Breast epithelium (tissue), 4 donors: Measurements from ENCODE around the gene R3HDML. TPM values are rescaled to one million over a fixed set of nuclear protein-coding genes. Genes with fewer than 3 reads are reported as not detected.

Source experiments
- DNase-seq, 2 donors: peaks; one replicate each; pipeline ENCODE4 v3.0.0-alpha.2; 2019; ENCODE audit warnings: low spot score in 2 of 2
- H3K27ac ChIP-seq, 2 donors: fragments of 200-600 bp; sonication (generic) in 1 of 2; one replicate each; pipeline ENCODE4 v1.5.1; 2016 to 2019; ENCODE audit warnings: mild to moderate bottlenecking in 1 of 2
- H3K27me3 ChIP-seq, 2 donors: fragments of 200-600 bp; sonication (generic) in 1 of 2; one replicate each; pipeline versions ENCODE4 v1.5.1 to v1.6.0; 2017 to 2019; ENCODE audit warnings: control low read depth in 1 of 2, mild to moderate bottlenecking in 1 of 2
- H3K36me3 ChIP-seq: fragments of 200-600 bp; one replicate; pipeline ENCODE4 v1.5.1; 2019
- H3K4me1 ChIP-seq, 2 donors: fragments of 200-600 bp; sonication (generic); one replicate each; pipeline ENCODE4 v1.5.1; 2016 to 2019; ENCODE audit warnings: control low read depth in 1 of 2
- H3K4me3 ChIP-seq, 3 donors: fragments of 200-600 bp; sonication (generic); 1 replicate in 2 of 3; 2 replicates in 1 of 3; pipeline ENCODE4 v1.5.1; 2016 to 2019; ENCODE audit warnings: mild to moderate bottlenecking in 3 of 3, moderate library complexity in 2 of 3
- H3K9me3 ChIP-seq, 2 donors: fragments of 200-600 bp; sonication (generic) in 1 of 2; one replicate each; pipeline ENCODE4 v1.5.1; 2016 to 2019; ENCODE audit warnings: control low read depth in 1 of 2
- POLR2A ChIP-seq: fragments of 450-650 bp; IDR thresholded peaks from one replicate; pipeline ENCODE4 v1.6.1; 2016; ENCODE audit warnings: antibody characterized with exemption, mild to moderate bottlenecking, moderate library complexity
- POLR2AphosphoS5 ChIP-seq, 3 donors: sonication (generic); formaldehyde crosslinking; IDR thresholded peaks; one replicate each; pipeline ENCODE4 v1.6.1; 2017; ENCODE audit warnings: antibody characterized with exemption in 3 of 3
- intact Hi-C: fragments of 100-400 bp; cut with DNase I; formaldehyde crosslinking; loops from one replicate; pipeline ENCODE4 v1.15.1; 2023; ENCODE audit warnings: low total_unique reads
- total RNA-seq, 3 donors: library from RNA; depleted of rRNA; stranded (reverse); fragments of >200 nt; gene quantifications; one replicate each; pipeline ENCODE4 v1.1.0, GENCODE V29; 2016
- TF ChIP-seq, protein P1 (sequence below), 3 donors: fragments of 450-650 bp; IDR thresholded peaks; one replicate each; pipeline ENCODE4 v1.5.1; 2016 to 2017; ENCODE audit warnings: antibody characterized with exemption in 3 of 3, mild to moderate bottlenecking in 3 of 3, moderate library complexity in 3 of 3

R3HDML gene
- total RNA-seq, 3 donors from 2014 or later, result not detected

DNA sequence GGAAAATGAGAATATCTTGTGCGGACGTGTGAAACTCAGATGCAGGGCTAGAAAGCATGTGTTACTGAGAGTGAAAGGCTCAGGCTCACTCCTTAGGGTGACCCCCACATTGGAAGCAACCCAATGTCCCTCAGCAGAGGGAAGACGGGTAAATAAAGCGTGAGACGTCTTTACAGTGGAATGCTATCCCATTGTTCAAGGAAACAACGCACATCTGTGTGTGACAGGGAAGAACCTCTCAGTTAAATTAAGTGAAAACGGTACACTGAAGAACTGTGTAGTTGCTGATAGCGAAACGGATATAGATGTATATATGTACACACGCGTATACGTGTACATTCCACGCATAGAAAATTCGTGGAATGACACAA lies 19.5 kb downstream of the R3HDML start:
- H3K9me3 ChIP-seq, result no peaks in the 10 kb centered on the region
- no peak overlapping the region for H3K27ac ChIP-seq
- H3K4me1 ChIP-seq, result no peaks in the 10 kb centered on the region
- no peaks in the 10 kb centered on the region for H3K27me3 ChIP-seq
- no peaks in the 10 kb centered on the region for H3K36me3 ChIP-seq
- DNase-seq, result no peak
- intact Hi-C loops, result no loop called here
- TF ChIP-seq, protein P1, sequence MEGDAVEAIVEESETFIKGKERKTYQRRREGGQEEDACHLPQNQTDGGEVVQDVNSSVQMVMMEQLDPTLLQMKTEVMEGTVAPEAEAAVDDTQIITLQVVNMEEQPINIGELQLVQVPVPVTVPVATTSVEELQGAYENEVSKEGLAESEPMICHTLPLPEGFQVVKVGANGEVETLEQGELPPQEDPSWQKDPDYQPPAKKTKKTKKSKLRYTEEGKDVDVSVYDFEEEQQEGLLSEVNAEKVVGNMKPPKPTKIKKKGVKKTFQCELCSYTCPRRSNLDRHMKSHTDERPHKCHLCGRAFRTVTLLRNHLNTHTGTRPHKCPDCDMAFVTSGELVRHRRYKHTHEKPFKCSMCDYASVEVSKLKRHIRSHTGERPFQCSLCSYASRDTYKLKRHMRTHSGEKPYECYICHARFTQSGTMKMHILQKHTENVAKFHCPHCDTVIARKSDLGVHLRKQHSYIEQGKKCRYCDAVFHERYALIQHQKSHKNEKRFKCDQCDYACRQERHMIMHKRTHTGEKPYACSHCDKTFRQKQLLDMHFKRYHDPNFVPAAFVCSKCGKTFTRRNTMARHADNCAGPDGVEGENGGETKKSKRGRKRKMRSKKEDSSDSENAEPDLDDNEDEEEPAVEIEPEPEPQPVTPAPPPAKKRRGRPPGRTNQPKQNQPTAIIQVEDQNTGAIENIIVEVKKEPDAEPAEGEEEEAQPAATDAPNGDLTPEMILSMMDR (IDR thresholded peaks at IDR 0.05), result no peak
- TF ChIP-seq POLR2A (no peak), POLR2AphosphoS5 (IDR thresholded peaks at IDR 0.05) (no peak)
- H3K4me3 ChIP-seq, result no peak overlapping the region

DNA sequence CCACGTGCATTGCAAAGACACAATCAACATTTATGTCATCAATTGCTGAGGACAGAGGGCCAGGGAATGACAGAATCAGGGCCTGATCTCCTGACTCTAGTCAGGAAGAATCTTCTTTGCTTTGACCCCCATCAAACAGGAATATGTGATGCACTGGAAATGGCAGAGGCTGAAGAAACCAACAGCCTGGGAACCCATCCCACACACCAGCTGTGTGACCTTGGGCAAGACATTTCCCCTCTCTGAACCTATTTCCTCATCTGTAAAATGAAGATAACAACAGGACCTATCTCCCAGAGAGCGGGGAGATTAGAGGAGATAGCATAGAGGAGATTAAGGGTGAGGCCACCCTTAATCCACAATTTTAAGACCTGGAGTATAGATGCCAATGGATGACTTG lies 20.2 kb downstream of the R3HDML start:
- no peaks in the 10 kb centered on the region for H3K36me3 ChIP-seq
- H3K4me3 ChIP-seq, result no peak overlapping the region
- no peaks in the 10 kb centered on the region for H3K9me3 ChIP-seq
- intact Hi-C loops, result no loop called here
- no peak overlapping the region for H3K27ac ChIP-seq
- H3K4me1 ChIP-seq, result no peaks in the 10 kb centered on the region
- no peak for DNase-seq
- no peaks in the 10 kb centered on the region for H3K27me3 ChIP-seq
- TF ChIP-seq POLR2AphosphoS5 (IDR thresholded peaks at IDR 0.05), result no peak
- TF ChIP-seq, protein P1 (IDR thresholded peaks at IDR 0.05), result no peak

DNA sequence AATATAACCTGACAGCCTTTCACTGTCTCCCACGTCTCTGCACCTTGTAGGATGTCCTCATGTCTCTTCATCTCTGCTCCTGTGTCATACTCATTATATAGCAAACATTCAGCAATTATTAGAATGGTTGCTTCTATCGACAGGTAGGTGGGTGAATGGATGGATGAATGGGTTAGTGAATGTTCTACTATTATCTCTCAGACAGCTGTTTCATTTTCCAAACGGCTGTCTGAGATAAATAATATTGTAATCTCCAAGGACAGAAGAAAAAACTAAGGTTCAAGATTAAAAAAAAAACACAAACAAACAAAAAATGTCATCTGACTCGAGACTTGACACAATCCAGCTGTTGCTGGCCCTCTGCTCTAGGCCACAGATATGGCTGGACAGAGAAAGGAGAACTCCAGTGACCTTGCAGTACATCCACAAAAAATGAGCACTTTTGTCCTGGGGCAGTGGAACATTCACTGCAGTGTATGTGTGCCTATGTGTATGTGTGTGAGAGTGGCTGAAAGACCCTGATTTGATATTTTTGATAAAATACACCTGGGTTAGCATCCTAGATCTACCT lies 20.8 kb downstream of the R3HDML start:
- intact Hi-C loops, result no loop called here
- TF ChIP-seq, protein P1 (IDR thresholded peaks at IDR 0.05), result no peak
- TF ChIP-seq POLR2AphosphoS5 (IDR thresholded peaks at IDR 0.05) (no peak), POLR2A (no peak)
- Histone ChIP-seq H3K9me3 (no peaks in the 10 kb centered on the region), H3K4me3 (no peak overlapping the region), H3K4me1 (no peaks in the 10 kb centered on the region), H3K27ac (no peak overlapping the region), H3K36me3 (no peaks in the 10 kb centered on the region), H3K27me3 (no peaks in the 10 kb centered on the region)
- no peak for DNase-seq

DNA sequence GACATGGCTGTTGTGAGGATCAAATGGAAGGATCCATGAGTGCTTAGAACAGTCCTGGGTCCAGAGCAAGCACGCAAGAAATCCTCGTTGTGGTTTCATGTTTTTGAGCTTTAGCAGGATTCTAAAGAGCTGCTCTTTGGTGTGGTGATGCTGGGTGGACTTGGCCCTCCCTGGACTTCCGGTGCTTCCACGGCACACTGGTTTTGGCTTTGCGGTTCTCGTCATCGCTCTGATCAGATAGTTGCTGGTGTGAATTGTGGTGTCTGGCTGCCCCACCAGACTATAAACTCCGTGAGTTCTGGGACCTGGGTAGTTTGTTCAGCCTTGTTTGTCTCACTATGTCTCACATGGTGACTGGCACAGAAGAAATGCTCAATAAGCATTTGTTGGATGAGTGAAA lies 21.9 kb downstream of the R3HDML start:
- no peaks in the 10 kb centered on the region for H3K9me3 ChIP-seq
- intact Hi-C loops, result no loop called here
- TF ChIP-seq POLR2AphosphoS5 (IDR thresholded peaks at IDR 0.05), result no peak
- TF ChIP-seq POLR2A, result no peak
- TF ChIP-seq, protein P1 (IDR thresholded peaks at IDR 0.05), result no peak

DNA sequence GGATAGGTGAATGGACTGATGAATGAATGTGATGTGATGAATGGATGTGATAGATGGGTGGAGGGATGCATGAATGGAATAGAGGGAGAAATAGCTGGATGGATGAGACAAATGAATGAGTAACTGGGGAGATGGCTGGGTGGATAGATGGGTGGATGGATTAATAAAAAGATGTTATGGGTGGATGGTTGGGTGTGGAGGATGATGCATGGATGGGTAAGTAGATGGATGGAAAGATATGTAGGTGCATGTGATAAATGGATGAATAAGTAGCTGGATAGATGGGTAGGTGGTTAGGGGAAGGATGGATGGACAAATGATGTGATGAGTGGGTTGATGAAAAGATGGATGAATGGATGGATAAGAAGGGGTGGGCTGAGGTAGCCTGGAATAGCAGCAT lies 23.4 kb downstream of the R3HDML start:
- intact Hi-C loops, result no loop called here
- no peaks in the 10 kb centered on the region for H3K27me3 ChIP-seq
- TF ChIP-seq POLR2A (no peak), POLR2AphosphoS5 (IDR thresholded peaks at IDR 0.05) (no peak)
- TF ChIP-seq, protein P1 (IDR thresholded peaks at IDR 0.05), result no peak

More for the DNA sequence above, 21.9 kb downstream of the R3HDML start:
- Histone ChIP-seq H3K4me1 (no peaks in the 10 kb centered on the region), H3K4me3 (no peak overlapping the region), H3K36me3 (no peaks in the 10 kb centered on the region), H3K27me3 (no peaks in the 10 kb centered on the region), H3K27ac (no peak overlapping the region)
- DNase-seq, result no peak

More for the DNA sequence above, 23.4 kb downstream of the R3HDML start:
- no peak overlapping the region for H3K4me3 ChIP-seq
- no peaks in the 10 kb centered on the region for H3K9me3 ChIP-seq
- no peak overlapping the region for H3K27ac ChIP-seq
- no peaks in the 10 kb centered on the region for H3K4me1 ChIP-seq
- no peak for DNase-seq
- no peaks in the 10 kb centered on the region for H3K36me3 ChIP-seq
